Cardiac muscle cell (in vitro differentiated cells and primary cell): ENCODE results near the gene TNFSF9. TPM values are rescaled to one million over a fixed set of nuclear protein-coding genes. Genes with fewer than 3 reads are reported as not detected.
"Not testable (repeated sequence)": the region's sequence is repeated elsewhere in the genome, so short reads cannot be mapped to it uniquely, and the experiment has no call there.

Experiments
- DNase-seq, 2 donors: peaks; one replicate each; pipeline versions ENCODE4 v3.0.0 to v3.0.0-alpha.2; 2010 to 2017; ENCODE audit warnings: low read depth in 1 of 2, low spot score in 1 of 2
- H3K27ac ChIP-seq: fragments of 200-600 bp; sonication (generic); 2 replicates; pipeline ENCODE4 v1.5.1; 2016
- H3K27me3 ChIP-seq: fragments of 200-600 bp; sonication (generic); 2 replicates; pipeline ENCODE4 v1.6.0; 2016; ENCODE audit warnings: control low read depth
- H3K36me3 ChIP-seq: fragments of 200-600 bp; sonication (generic); 2 replicates; pipeline ENCODE4 v1.5.1; 2016; ENCODE audit warnings: control low read depth
- H3K4me1 ChIP-seq: fragments of 200-600 bp; sonication (generic); 2 replicates; pipeline ENCODE4 v1.8.1; 2017; ENCODE audit warnings: low read depth, mild to moderate bottlenecking, mixed run types
- H3K4me3 ChIP-seq: fragments of 200-600 bp; sonication (generic); 2 replicates; pipeline ENCODE4 v1.5.1; 2016; ENCODE audit warnings: mild to moderate bottlenecking
- H3K9me3 ChIP-seq: fragments of 200-600 bp; sonication (generic); 2 replicates; pipeline ENCODE4 v1.5.1; 2017; ENCODE audit warnings: low read depth, mild to moderate bottlenecking, control low read depth
- CTCF ChIP-seq: IDR thresholded peaks from 2 replicates; pipeline ENCODE4 v1.5.1; 2012; ENCODE audit warnings: low read depth, mild to moderate bottlenecking, low read length
- polyA plus RNA-seq: library from polyadenylated mRNA; unstranded; fragments of >200 nt; fragmentation: Nextera tagmentation; extraction: Ambion mirVana; gene quantifications from 2 replicates; pipeline ENCODE4 v1.2.1, GENCODE V29; 2016
- total RNA-seq: library from RNA; depleted of rRNA; stranded (reverse); fragments of >200 nt; gene quantifications from 2 replicates; pipeline ENCODE4 v1.2.3, GENCODE V29; 2016

Gene TNFSF9
- total and polyA plus RNA-seq, 2 experiments from 2014 or later = 1.3 to 1.5 TPM

GRCh38 chr19:6535558-6536137, 4.8 kb downstream of the TNFSF9 start:
- peaks cover 43% of the 10 kb centered on the region for H3K27me3 ChIP-seq
- TF ChIP-seq CTCF = no peak
- no peaks in the 10 kb centered on the region for H3K36me3 ChIP-seq
- H3K9me3 ChIP-seq = no peaks in the 10 kb centered on the region
- DNase-seq = no peak
- no peak overlapping the region for H3K27ac ChIP-seq
- no peaks in the 10 kb centered on the region for H3K4me1 ChIP-seq
- H3K4me3 ChIP-seq = no peak overlapping the region

GRCh38 chr19:6539514-6539913, 8.7 kb downstream of the TNFSF9 start:
- H3K9me3 ChIP-seq = no peaks in the 10 kb centered on the region
- H3K4me1 ChIP-seq = no peaks in the 10 kb centered on the region
- H3K27ac ChIP-seq = no peak overlapping the region
- no peak for DNase-seq
- no peak overlapping the region for H3K4me3 ChIP-seq
- TF ChIP-seq CTCF = no peak
- H3K36me3 ChIP-seq = no peaks in the 10 kb centered on the region
- H3K27me3 ChIP-seq = peaks cover 9% of the 10 kb centered on the region

GRCh38 chr19:6540918-6541689, 10.3 kb downstream of the TNFSF9 start:
- H3K4me1 ChIP-seq = no peaks in the 10 kb centered on the region
- no peak overlapping the region for H3K27ac ChIP-seq
- H3K27me3 ChIP-seq = no peaks in the 10 kb centered on the region
- no peak for DNase-seq
- no peaks in the 10 kb centered on the region for H3K36me3 ChIP-seq
- TF ChIP-seq CTCF = no peak
- H3K4me3 ChIP-seq = no peak overlapping the region
- no peaks in the 10 kb centered on the region for H3K9me3 ChIP-seq

- Histone ChIP-seq H3K4me3 (no peak overlapping the region), H3K27ac (no peak overlapping the region), H3K4me1 (no peaks in the 10 kb centered on the region), H3K9me3 (no peaks in the 10 kb centered on the region), H3K27me3 (no peaks in the 10 kb centered on the region), H3K36me3 (no peaks in the 10 kb centered on the region)
- DNase-seq = no peak
- TF ChIP-seq CTCF = no peak
These were observed 13.1 kb downstream of the TNFSF9 start for GRCh38 chr19:6543866-6544347.

GRCh38 chr19:6550679-6551078, 19.9 kb downstream of the TNFSF9 start:
- not testable (repeated sequence) for H3K4me1 ChIP-seq, H3K27ac ChIP-seq, H3K27me3 ChIP-seq, H3K9me3 ChIP-seq, H3K36me3 ChIP-seq, DNase-seq, H3K4me3 ChIP-seq

GRCh38 chr19:6551091-6551490, 20.3 kb downstream of the TNFSF9 start:
- no peak for TF ChIP-seq CTCF
- Histone ChIP-seq H3K4me3 (no peak overlapping the region), H3K9me3 (no peaks in the 10 kb centered on the region), H3K36me3 (no peaks in the 10 kb centered on the region), H3K27ac (no peak overlapping the region), H3K27me3 (no peaks in the 10 kb centered on the region), H3K4me1 (no peaks in the 10 kb centered on the region)
- DNase-seq = no peak
